Heart left ventricle (tissue), 16 donors: ENCODE data around the gene LRMDA. TPM values are rescaled to one million over a fixed set of nuclear protein-coding genes. Genes with fewer than 3 reads are reported as not detected.

Experiments used
- ATAC-seq, 4 donors: fragments of 200-7000 bp; cut with Tn5 transposase; one replicate each; pipeline ENCODE4 v1.9.1; 2020 to 2022; ENCODE audit warnings: moderate library complexity in 4 of 4, mild to moderate bottlenecking in 3 of 4, moderate number of reproducible peaks in 1 of 4
- DNase-seq, 5 donors: peaks; one replicate each; pipeline ENCODE4 v3.0.0-alpha.2; 2020
- H3K27ac ChIP-seq, 12 donors: fragments of 200-600 bp; sonication (generic) in 4 of 12; one replicate each; pipeline versions ENCODE4 v1.5.0 to v1.8.0; 2016 to 2022; ENCODE audit warnings: mild to moderate bottlenecking in 2 of 12
- H3K27me3 ChIP-seq, 9 donors: fragments of 200-600 bp; sonication (generic) in 2 of 9; one replicate each; pipeline versions ENCODE4 v1.5.1 to v1.8.0; 2016 to 2022; ENCODE audit warnings: mild to moderate bottlenecking in 3 of 9
- H3K36me3 ChIP-seq, 9 donors: fragments of 200-600 bp; sonication (generic) in 2 of 9; one replicate each; pipeline versions ENCODE4 v1.5.0 to v1.8.0; 2018 to 2022; ENCODE audit warnings: mild to moderate bottlenecking in 2 of 9
- H3K4me1 ChIP-seq, 12 donors: fragments of 200-600 bp; sonication (generic) in 4 of 12; one replicate each; pipeline versions ENCODE4 v1.5.0 to v1.8.0; 2016 to 2022; ENCODE audit warnings: mild to moderate bottlenecking in 3 of 12
- H3K4me3 ChIP-seq, 12 donors: fragments of 200-600 bp; sonication (generic) in 4 of 12; one replicate each; pipeline versions ENCODE4 v1.5.0 to v1.8.0; 2017 to 2022; ENCODE audit warnings: mild to moderate bottlenecking in 9 of 12, moderate library complexity in 4 of 12
- H3K9me3 ChIP-seq, 12 donors: fragments of 200-600 bp; sonication (generic) in 4 of 12; one replicate each; pipeline versions ENCODE4 v1.5.0 to v1.8.0; 2016 to 2022; ENCODE audit warnings: mild to moderate bottlenecking in 1 of 12
- CTCF ChIP-seq, 12 donors: fragments of 200-600 bp; sonication (generic) in 4 of 12; IDR thresholded peaks; one replicate each; pipeline versions ENCODE4 v1.5.0 to v1.8.0; 2018 to 2022; ENCODE audit warnings: antibody characterized with exemption in 12 of 12, mild to moderate bottlenecking in 5 of 12
- POLR2A ChIP-seq, 2 donors: fragments of 450-650 bp; IDR thresholded peaks; one replicate each; pipeline ENCODE4 v1.6.1; 2017; ENCODE audit warnings: antibody characterized with exemption in 2 of 2, mild to moderate bottlenecking in 2 of 2, moderate library complexity in 2 of 2
- WGBS, 4 donors: extraction: QIAGEN DNeasy Blood & Tissue Kit in 2 of 4; methylation state at CpG; one replicate each; pipeline versions ENCODE4 v1.1.5 to v1.1.7; 2013 to 2018; 5-methylcytosine and 5-hydroxymethylcytosine counted together
- intact Hi-C, 10 donors: fragments of 100-400 bp; cut with DNase I; formaldehyde crosslinking; loops; one replicate each; pipeline versions ENCODE4 v1.11.1 to v1.14.2; 2022
- polyA plus RNA-seq, 2 donors: library from polyadenylated mRNA; stranded (reverse); fragments of 200-250 nt; gene quantifications; one replicate each; pipeline ENCODE4 v1.2.3, GENCODE V29; 2013
- total RNA-seq, 9 donors: library from RNA; depleted of rRNA in 2 of 9; stranded (reverse); fragments of >200 nt in 2 of 9; fragmentation: NEBNext Ultra II Directional in 3 of 9; extraction: Animal tissue kit (Norgen Biotek cat#: 25700) in 3 of 9; gene quantifications; one replicate each; pipeline versions ENCODE4 v1.1.0 to v1.2.4, GENCODE V29; 2016 to 2023
- donor health status: ischemic (EF 13 %, LVEDD 7.1; RV severe dilation, severe dysfunction).
- donor health status: healthy with polysubstance abuse.
- donor health status: DM: no; HTN: yes; CAD: no.
- donor health status: DM: no; HTN: no; CAD: no.
- donor health status: ischemic (EF 25% LVEDD 6.9; RV normal size, moderate dysfunction).
- donor health status: ischemic (EF 25% LVEDD 5.7; RV mildly dilated, moderate dysfunction).
- donor health status: healthy.
- donor health status: DM: yes; HTN: yes; CAD: no.
- donor health status: ischemic (EF 35%, LVEDD 5.7; RV mildly dilated, moderate dysfunction).
- donor health status: nonischemic (EF 11% LVEDD 7.7; RV severe dilation, severe dysfunction).
- donor health status: DM: yes; HTN: yes; CAD: no.
- donor health status: PGD.
- donor health status: ischemic (EF 29% LVEDD 5.4; RV normal size, mild dysfunction).
- donor health status: nonischemic (EF 23%, LVEDD 6.1; RV moderate dilation, normal function).

The LRMDA gene
- total and polyA plus RNA-seq, 11 donors = 2.4 to 34.4 (median 14.9) TPM

GRCh38 chr10:76244061-76244686 is 812.8 kb downstream of the LRMDA start:
- WGBS, 4 donors = 83 to 87% (median 86%) methylated on average over 5 of the region's 5 CpGs
- H3K36me3 ChIP-seq = no peaks in the 10 kb centered on the region
- intact Hi-C loops = no loop called here
- no peak overlapping the region for H3K4me3 ChIP-seq
- TF ChIP-seq CTCF (IDR thresholded peaks at IDR 0.05) (no peak), POLR2A (IDR thresholded peaks at IDR 0.05) (no peak)
- DNase-seq = no peak
- ATAC-seq = no peak
- H3K27me3 ChIP-seq = no peaks in the 10 kb centered on the region
- no peaks in the 10 kb centered on the region for H3K4me1 ChIP-seq
- H3K27ac ChIP-seq = no peak overlapping the region
- no peaks in the 10 kb centered on the region for H3K9me3 ChIP-seq

GRCh38 chr10:76245951-76246495 is 814.6 kb downstream of the LRMDA start:
- H3K4me3 ChIP-seq = no peak overlapping the region
- DNase-seq (no peak), ATAC-seq (no peak)
- H3K36me3 ChIP-seq = no peaks in the 10 kb centered on the region
- no peaks in the 10 kb centered on the region for H3K27me3 ChIP-seq
- 95 to 97% (median 96%) methylated on average over 7 of the region's 7 CpGs for WGBS, 4 donors
- H3K27ac ChIP-seq = no peak overlapping the region
- H3K4me1 ChIP-seq = no peaks in the 10 kb centered on the region
- TF ChIP-seq POLR2A (IDR thresholded peaks at IDR 0.05) (no peak), CTCF (IDR thresholded peaks at IDR 0.05) (no peak)
- H3K9me3 ChIP-seq = no peaks in the 10 kb centered on the region
- intact Hi-C loops = no loop called here

GRCh38 chr10:76248649-76249200 is 817.3 kb downstream of the LRMDA start:
- H3K36me3 ChIP-seq = no peaks in the 10 kb centered on the region
- H3K4me3 ChIP-seq = no peak overlapping the region
- H3K27me3 ChIP-seq = no peaks in the 10 kb centered on the region
- peaks cover 0 to 3% (median 0%) of the 10 kb centered on the region in 12 donors for H3K4me1 ChIP-seq
- no peaks in the 10 kb centered on the region for H3K9me3 ChIP-seq
- no peak overlapping the region for H3K27ac ChIP-seq
- ATAC-seq = no peak
- intact Hi-C loops = no loop called here
- TF ChIP-seq POLR2A (IDR thresholded peaks at IDR 0.05) (no peak), CTCF (IDR thresholded peaks at IDR 0.05) (no peak)
- no peak for DNase-seq
- 91 to 100% (median 93%) methylated on average over 1 of the region's 1 CpG for WGBS, 4 donors

GRCh38 chr10:76251841-76252671 is 820.6 kb downstream of the LRMDA start:
- Histone ChIP-seq H3K27ac (peak overlapping the region in 1 of 12 donors; percentile 74), H3K36me3 (no peaks in the 10 kb centered on the region), H3K9me3 (no peaks in the 10 kb centered on the region), H3K27me3 (no peaks in the 10 kb centered on the region), H3K4me1 (peaks cover 0 to 3% (median 0%) of the 10 kb centered on the region in 12 donors), H3K4me3 (no peak overlapping the region)
- DNase-seq (peak in 1 of 5 donors; percentile 31), ATAC-seq (peak in 1 of 4 donors; percentile 41)
- intact Hi-C loops = no loop called here
- TF ChIP-seq POLR2A (IDR thresholded peaks at IDR 0.05) (no peak), CTCF (IDR thresholded peaks at IDR 0.05) (no peak)
- WGBS, 4 donors = 70 to 79% (median 75%) methylated on average over 11 of the region's 11 CpGs
